SK-N-DZ (cell line): Measurements from ENCODE around the gene NUP160.
"Not testable (repeated sequence)": the region's sequence is repeated elsewhere in the genome, so short reads cannot be mapped to it uniquely, and the experiment has no call there.

Experiments
- DNase-seq: peaks from one replicate; pipeline ENCODE4 v3.0.0-alpha.2; 2015; ENCODE audit warnings: low spot score

The NUP160 gene

DNA sequence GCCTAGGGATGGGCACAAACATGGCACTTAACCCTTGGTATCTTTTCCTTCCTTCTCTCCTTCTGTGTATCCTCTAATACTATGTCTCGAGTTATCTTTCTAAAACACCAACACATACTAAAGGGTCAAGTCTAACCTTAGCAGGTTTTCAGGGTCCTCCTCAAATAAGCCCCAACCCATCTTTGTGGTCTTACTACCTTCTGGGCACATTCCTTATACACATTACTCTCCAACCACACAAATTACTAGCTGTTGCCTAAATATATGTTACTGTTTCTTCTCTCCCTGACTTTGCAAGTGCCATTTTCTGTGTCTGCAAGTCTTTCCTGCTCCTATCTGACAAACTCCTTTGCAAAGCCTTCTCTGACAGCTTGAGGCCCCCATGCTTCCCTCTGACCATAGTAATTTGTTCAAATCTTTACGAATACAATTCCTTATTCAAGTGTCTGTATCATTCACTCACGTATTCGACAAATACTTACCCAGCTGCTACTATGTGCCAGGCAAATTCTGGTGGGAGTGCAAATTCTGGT lies 15.8 kb upstream of the NUP160 start:
- DNase-seq, result no peak

GRCh38 chr11:47863189-47863897 lies 15.2 kb upstream of the NUP160 start:
- no peak for DNase-seq

DNA sequence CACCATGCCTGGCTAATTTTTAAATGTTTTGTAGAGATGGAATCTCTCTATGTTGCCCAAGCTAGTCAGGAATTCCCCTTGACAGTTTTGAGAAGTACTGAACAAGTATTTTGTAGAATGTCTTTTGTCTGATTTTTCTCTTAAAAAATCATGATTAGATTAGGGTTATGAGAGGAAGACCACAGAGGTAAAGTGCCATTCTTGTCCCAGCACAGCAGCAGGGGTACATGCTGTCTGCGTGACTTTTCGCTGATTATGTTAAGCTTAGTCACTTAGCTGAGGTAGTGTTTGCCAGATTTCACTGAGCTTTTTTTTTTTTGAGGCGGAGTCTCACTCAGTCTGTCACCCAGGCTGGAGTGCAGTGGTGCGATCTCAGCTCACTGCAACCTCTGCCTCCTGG lies 13.6 kb upstream of the NUP160 start:
- no peak for DNase-seq

GRCh38 chr11:47860536-47860935 lies 12.4 kb upstream of the NUP160 start:
- no peak for DNase-seq

DNA sequence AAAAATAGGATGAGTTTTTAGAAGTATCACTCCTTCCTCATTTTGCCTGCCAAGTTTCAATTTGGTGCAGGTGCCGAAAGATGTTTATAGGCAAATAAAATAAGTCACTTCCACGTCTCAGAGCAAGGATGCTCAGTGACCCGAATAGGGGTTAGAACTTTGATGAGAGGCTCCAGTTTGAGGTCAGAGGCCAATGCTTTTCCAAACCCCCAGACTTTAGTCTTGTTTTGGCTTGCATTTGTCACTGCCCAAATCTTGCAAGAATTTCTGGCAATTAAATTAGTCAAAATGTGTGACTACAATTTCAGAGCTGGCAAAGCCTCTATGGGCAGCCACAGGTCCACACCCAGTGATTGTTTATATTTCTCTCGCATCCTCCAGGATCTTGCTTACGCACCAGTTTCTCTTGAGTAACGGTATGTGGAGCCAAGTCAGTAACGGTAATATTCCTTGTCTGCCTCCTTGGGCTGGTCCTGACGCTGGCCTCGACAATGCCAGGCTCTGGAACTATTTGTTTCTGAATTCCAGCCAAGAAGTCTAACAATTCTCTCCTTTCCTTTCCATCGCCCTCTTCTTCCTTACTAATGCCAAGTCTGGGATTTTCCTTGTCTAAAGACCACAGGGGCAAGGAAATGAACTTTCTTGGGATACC lies 9.9 kb upstream of the NUP160 start:
- no peak for DNase-seq

- no peak for DNase-seq
Measured at GRCh38 chr11:47857485-47857884, 9.3 kb upstream of the NUP160 start.

GRCh38 chr11:47856186-47856585 lies 8.0 kb upstream of the NUP160 start:
- DNase-seq, result no peak

DNA sequence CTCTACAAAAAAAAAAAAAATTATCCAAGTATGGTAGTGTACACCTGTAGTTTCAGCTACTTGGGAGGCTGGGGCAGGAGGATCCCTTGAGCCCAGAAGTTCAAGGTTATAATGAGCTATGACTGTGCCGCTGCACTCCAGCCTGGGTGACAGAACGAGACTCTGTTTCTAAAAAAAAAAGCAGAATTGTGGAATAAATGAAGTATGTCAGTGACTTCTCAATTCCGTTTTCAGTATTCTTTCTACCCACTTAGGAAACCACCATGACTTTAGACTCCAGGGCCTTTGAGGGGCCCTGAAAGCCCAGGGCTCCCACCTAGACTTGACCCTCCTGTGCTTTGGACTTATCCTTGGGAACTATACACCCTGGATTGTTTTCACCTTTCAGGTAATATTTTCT lies 6.5 kb upstream of the NUP160 start:
- no peak for DNase-seq

GRCh38 chr11:47852053-47852452 lies 3.9 kb upstream of the NUP160 start:
- DNase-seq, result no peak

DNA sequence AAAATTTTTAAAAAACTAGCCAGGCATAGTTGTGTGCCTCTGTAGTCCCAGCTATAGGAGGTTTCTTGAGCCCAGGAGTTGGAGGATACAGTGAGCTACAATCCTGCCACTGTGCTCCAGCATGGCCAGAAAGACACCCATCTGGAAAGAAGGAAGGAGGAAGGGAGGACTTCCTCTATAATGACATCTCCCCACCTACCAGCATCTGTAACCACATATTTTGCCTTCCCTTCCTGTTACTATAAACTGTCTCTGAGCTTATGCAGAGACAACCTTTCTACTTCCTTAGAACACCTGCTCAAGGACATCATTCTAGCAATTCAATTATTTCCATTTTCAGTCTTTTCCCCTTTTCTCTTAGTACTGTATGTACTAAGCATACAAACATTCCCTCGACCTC lies 2.2 kb upstream of the NUP160 start:
- DNase-seq, result no peak

- DNase-seq, result no peak
Measured at GRCh38 chr11:47848700-47849155, 578 bp upstream of the NUP160 start.

- DNase-seq, result no peak
Measured at GRCh38 chr11:47847537-47847891, 636 bp downstream of the NUP160 start.

GRCh38 chr11:47846998-47847397 lies 1.2 kb downstream of the NUP160 start:
- no peak for DNase-seq

DNA sequence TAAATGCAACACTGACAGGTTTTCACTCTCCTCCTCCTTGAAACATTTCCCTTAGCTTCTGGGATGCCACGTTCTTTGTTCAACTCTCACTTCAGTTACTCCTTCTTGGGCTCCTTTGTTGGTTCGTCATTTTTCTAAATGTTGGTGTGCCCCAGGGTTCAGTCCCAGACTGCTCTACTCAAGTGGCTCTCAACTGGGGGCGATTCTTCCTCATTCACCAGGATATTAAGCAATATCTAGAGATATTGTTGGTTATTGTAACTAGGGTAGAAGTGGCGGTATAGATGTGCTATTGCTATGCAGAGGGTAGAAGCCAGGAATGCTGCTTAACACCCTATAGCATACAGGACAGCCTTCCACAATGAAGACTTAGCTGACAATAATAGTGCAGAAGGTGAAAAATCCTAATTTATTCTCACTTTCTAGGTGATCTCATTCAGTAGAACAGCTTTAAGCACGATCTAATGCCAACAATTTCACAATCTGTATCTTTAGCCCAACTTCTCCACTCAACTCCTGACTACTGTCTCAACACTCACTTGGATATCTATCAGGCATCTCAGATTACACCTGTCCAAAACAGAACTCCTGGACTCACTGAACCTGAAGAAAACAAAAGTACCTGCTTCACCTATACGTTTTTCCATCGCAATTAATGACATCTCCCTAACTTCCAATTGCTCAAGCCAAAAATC lies 4.6 kb downstream of the NUP160 start:
- DNase-seq, result no peak

- no peak for DNase-seq
Measured at GRCh38 chr11:47842749-47843148, 5.4 kb downstream of the NUP160 start.

DNA sequence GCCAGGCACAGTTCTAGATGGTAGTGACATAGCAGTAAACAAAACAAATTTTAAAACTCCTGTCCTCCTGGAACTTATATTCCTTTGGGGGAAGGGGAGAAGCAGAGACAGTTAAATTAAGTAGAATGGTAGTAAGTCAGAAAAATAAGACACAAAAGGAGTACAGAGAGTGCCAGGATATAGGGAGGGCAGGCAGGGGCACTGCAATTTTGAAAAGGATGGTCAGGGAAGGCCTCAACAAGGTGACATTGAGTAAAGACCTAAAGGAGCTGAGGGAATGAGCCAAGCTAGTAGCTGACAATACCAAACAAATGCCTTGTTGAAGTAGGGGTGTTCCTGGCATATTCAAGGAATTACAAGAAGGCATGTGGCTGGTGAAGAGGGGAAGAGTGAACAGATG lies 10.2 kb downstream of the NUP160 start:
- DNase-seq, result no peak

DNA sequence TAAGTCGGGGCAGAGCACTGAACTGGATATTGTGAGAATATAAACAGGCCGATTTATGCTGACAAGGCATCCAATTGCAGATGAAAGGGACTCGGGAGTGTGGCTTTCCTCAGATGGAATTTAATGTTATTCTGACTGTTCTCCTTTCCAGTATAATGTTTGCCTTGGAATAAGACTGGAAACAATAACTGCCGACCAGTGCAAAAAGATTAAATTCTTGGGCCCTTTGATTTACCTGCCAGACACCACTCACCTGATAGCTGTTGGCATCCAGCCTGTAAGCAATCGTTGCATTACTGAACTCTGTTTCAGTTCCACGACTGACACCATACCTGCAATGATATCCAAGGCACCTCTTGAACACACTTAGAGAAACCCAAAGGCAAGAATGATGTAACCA lies 10.9 kb downstream of the NUP160 start:
- DNase-seq, result no peak

- DNase-seq, result not testable (repeated sequence)
Measured at GRCh38 chr11:47830013-47830412, 18.1 kb downstream of the NUP160 start.

DNA sequence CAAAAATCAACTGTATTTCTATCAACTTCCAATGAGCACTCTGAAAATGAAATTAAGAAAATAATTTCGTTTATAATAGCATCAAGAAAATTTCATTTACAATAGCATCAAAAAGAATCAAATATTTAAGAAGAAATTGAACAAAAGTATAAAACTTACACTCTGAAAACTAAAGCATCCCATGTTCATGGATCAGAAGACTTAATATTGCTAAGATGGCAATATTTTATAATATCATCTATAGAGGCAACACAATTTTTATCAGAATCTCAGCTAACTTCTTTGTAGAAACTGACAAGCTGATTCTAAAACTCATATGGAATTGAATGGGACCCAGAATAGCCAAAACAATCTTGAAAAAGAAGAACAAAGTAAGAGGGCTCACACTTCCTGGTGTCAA lies 19.9 kb downstream of the NUP160 start:
- no peak for DNase-seq

- DNase-seq, result not testable (repeated sequence)
Measured at GRCh38 chr11:47822664-47823063, 25.5 kb downstream of the NUP160 start.

DNA sequence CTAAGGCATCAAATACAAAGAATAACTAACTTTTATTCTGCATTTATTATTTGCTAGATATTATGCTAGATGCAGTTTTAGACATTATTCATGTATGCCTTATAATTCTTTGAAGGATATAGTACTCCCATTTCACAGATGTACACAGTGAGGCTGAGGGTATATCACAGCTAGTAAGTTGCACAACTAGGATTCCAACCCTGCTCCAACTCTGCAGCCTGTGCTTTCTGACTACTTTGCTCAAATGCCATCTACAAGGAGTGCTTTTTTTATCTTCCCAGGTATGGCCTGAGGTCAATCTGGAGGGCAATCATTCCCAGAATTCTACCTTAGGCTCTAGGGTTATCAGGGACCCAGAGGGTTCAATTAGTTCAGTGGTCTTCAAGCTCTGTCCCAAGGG lies 28.4 kb downstream of the NUP160 start:
- no peak for DNase-seq

DNA sequence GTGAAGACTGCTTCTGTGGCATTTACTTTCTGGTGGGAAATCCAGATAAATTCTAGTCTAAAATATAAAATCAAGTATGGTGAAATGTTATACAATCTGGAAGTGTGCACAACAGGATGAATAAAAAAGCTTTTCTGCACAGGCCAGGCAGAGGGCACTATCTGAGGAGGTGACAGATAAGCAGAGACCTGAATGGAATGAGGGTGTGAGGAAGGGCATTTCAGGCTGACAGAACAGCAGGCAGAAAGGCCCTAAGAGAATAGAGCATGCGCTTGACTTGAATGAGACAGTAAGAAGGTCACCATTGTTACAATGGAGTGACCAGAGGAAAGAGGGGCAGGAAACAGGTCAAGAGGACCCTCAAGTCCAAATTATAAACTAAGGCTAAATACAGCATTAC lies 47.4 kb downstream of the NUP160 start:
- no peak for DNase-seq

DNA sequence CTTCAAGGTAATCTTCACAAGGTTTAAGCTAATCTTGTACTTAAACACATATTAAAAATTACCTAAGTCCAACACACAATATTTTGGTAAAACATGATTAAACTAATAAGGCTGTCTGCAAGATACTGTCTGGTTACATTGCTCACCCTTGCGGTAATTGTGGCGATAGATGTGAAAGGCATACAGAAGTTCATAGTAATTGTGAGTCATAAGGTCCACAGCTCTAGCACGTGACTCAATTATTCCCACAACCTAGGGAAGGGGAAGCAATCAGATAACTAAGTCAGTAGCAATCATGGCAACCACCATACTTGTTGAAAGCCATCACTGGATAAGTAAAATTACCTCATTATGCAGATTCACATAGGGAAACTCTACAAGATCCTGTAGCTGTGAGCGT lies 50.5 kb downstream of the NUP160 start:
- no peak for DNase-seq
